Uterus (tissue), 2 donors: Measurements from ENCODE around the gene CDH12.

Experiments
- POLR2A ChIP-seq, 2 donors: fragments of 450-650 bp; IDR thresholded peaks; one replicate each; pipeline ENCODE4 v1.6.1; 2016; ENCODE audit warnings: antibody characterized with exemption in 2 of 2, mild to moderate bottlenecking in 1 of 2, moderate library complexity in 1 of 2
- TF ChIP-seq, protein P1 (sequence below), 4 experiments: fragments of 200-600 bp in 2 of 4; fragments of 450-650 bp in 2 of 4; sonication (generic) in 2 of 4; IDR thresholded peaks; one replicate each; pipeline ENCODE4 v1.5.1; 2016 to 2019; ENCODE audit warnings: antibody characterized with exemption in 4 of 4, mild to moderate bottlenecking in 2 of 4, moderate library complexity in 1 of 4

DNA sequence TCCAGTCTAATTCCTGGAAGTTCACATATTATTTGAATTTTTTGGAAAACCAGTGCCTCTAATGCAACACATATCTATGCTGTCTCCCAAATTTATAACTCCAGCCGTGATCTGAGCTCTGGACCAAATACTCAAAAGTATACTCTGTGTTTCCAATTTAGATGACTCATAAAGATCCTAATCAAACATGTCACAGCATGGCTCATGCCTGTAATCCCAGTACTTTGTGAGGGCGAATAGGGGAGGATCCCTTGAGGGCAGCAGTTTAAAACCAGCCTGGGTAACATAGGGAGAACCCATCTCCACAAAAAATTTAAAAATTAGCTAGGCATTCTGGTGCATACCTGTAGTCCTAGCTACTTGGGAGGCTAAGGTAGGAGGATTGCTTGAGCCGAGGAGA is 388.0 kb downstream of the CDH12 start:
- no peak for TF ChIP-seq POLR2A (IDR thresholded peaks at IDR 0.05)
- TF ChIP-seq, protein P1, sequence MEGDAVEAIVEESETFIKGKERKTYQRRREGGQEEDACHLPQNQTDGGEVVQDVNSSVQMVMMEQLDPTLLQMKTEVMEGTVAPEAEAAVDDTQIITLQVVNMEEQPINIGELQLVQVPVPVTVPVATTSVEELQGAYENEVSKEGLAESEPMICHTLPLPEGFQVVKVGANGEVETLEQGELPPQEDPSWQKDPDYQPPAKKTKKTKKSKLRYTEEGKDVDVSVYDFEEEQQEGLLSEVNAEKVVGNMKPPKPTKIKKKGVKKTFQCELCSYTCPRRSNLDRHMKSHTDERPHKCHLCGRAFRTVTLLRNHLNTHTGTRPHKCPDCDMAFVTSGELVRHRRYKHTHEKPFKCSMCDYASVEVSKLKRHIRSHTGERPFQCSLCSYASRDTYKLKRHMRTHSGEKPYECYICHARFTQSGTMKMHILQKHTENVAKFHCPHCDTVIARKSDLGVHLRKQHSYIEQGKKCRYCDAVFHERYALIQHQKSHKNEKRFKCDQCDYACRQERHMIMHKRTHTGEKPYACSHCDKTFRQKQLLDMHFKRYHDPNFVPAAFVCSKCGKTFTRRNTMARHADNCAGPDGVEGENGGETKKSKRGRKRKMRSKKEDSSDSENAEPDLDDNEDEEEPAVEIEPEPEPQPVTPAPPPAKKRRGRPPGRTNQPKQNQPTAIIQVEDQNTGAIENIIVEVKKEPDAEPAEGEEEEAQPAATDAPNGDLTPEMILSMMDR (IDR thresholded peaks at IDR 0.05), result no peak
